ENCODE results near the gene ENTHD1.

ENTHD1 gene

GRCh38 chr22:39707351-39707750, 186.2 kb downstream of the ENTHD1 start:
- H3K4me2 ChIP-seq (ENCODE audit: low read depth, low read length, poor library complexity, severe bottlenecking): no peak overlapping the region
- no peaks in the 10 kb centered on the region for H4K20me1 ChIP-seq (ENCODE audit: low read depth, low read length)
- H2AFZ ChIP-seq (ENCODE audit: low read depth, low read length, severe bottlenecking): no peak overlapping the region
- no peaks in the 10 kb centered on the region for H3K79me2 ChIP-seq (ENCODE audit: insufficient read depth, low read length)
- H3K36me3 ChIP-seq (ENCODE audit: low read length): no peaks in the 10 kb centered on the region
- no peak for TF ChIP-seq EZH2phosphoT487 (conservative IDR thresholded peaks at IDR 0.05; ENCODE audit: low read length)
- TF ChIP-seq CTCF (IDR thresholded peaks at IDR 0.05; ENCODE audit: insufficient read depth, low read length, poor library complexity, severe bottlenecking): no peak
- H3K4me3 ChIP-seq (ENCODE audit: insufficient read depth, low read length, poor library complexity, severe bottlenecking): no peak overlapping the region
- no peaks in the 10 kb centered on the region for H3F3A ChIP-seq (ENCODE audit: insufficient read depth)
- H3K27ac ChIP-seq (ENCODE audit: low read depth, low read length): no peak overlapping the region
- no peak overlapping the region for H3K9ac ChIP-seq (ENCODE audit: low read length)
- no peaks in the 10 kb centered on the region for H3K9me3 ChIP-seq (ENCODE audit: insufficient read depth, low read length)
- no peaks in the 10 kb centered on the region for H3K9me2 ChIP-seq (replicated peaks; ENCODE audit: insufficient read depth, low read length)
- no peaks in the 10 kb centered on the region for H3K27me3 ChIP-seq (ENCODE audit: low read length)

GRCh38 chr22:39706376-39707140, 187.0 kb downstream of the ENTHD1 start:
- Histone ChIP-seq H3K36me3 (ENCODE audit: low read length) (no peaks in the 10 kb centered on the region), H3K79me2 (ENCODE audit: insufficient read depth, low read length) (no peaks in the 10 kb centered on the region), H3K4me2 (ENCODE audit: low read depth, low read length, poor library complexity, severe bottlenecking) (no peak overlapping the region), H3K4me3 (ENCODE audit: insufficient read depth, low read length, poor library complexity, severe bottlenecking) (no peak overlapping the region), H3K27me3 (ENCODE audit: low read length) (no peaks in the 10 kb centered on the region), H2AFZ (ENCODE audit: low read depth, low read length, severe bottlenecking) (no peak overlapping the region), H4K20me1 (ENCODE audit: low read depth, low read length) (no peaks in the 10 kb centered on the region), H3K9me2 (replicated peaks; ENCODE audit: insufficient read depth, low read length) (no peaks in the 10 kb centered on the region), H3K9ac (ENCODE audit: low read length) (no peak overlapping the region), H3K9me3 (ENCODE audit: insufficient read depth, low read length) (no peaks in the 10 kb centered on the region), H3K27ac (ENCODE audit: low read depth, low read length) (no peak overlapping the region), H3F3A (ENCODE audit: insufficient read depth) (no peaks in the 10 kb centered on the region)
- TF ChIP-seq CTCF (IDR thresholded peaks at IDR 0.05; ENCODE audit: insufficient read depth, low read length, poor library complexity, severe bottlenecking): no peak
- TF ChIP-seq EZH2phosphoT487 (conservative IDR thresholded peaks at IDR 0.05; ENCODE audit: low read length): no peak

GRCh38 chr22:39705386-39705785, 188.2 kb downstream of the ENTHD1 start:
- no peak overlapping the region for H3K4me3 ChIP-seq (ENCODE audit: insufficient read depth, low read length, poor library complexity, severe bottlenecking)
- no peak overlapping the region for H2AFZ ChIP-seq (ENCODE audit: low read depth, low read length, severe bottlenecking)
- H3K27me3 ChIP-seq (ENCODE audit: low read length): no peaks in the 10 kb centered on the region
- no peaks in the 10 kb centered on the region for H3F3A ChIP-seq (ENCODE audit: insufficient read depth)
- no peaks in the 10 kb centered on the region for H4K20me1 ChIP-seq (ENCODE audit: low read depth, low read length)
- no peak overlapping the region for H3K9ac ChIP-seq (ENCODE audit: low read length)
- no peak overlapping the region for H3K4me2 ChIP-seq (ENCODE audit: low read depth, low read length, poor library complexity, severe bottlenecking)
- no peaks in the 10 kb centered on the region for H3K9me2 ChIP-seq (replicated peaks; ENCODE audit: insufficient read depth, low read length)
- no peaks in the 10 kb centered on the region for H3K79me2 ChIP-seq (ENCODE audit: insufficient read depth, low read length)
- no peaks in the 10 kb centered on the region for H3K9me3 ChIP-seq (ENCODE audit: insufficient read depth, low read length)
- H3K36me3 ChIP-seq (ENCODE audit: low read length): no peaks in the 10 kb centered on the region
- no peak overlapping the region for H3K27ac ChIP-seq (ENCODE audit: low read depth, low read length)
- no peak for TF ChIP-seq EZH2phosphoT487 (conservative IDR thresholded peaks at IDR 0.05; ENCODE audit: low read length)
- TF ChIP-seq CTCF (IDR thresholded peaks at IDR 0.05; ENCODE audit: insufficient read depth, low read length, poor library complexity, severe bottlenecking): no peak

Data from SU-DHL-6 (cell line).